Mammary epithelial cell (primary cell): ENCODE results near the gene DNLZ.

Source experiments
- CTCF ChIP-seq, 2 donors: IDR thresholded peaks in 1 of 2; conservative IDR thresholded peaks in 1 of 2; 2 replicates each; pipeline ENCODE4 v1.5.1; 2011 to 2012; ENCODE audit warnings: inconsistent platforms in 2 of 2, low read length in 2 of 2, mild to moderate bottlenecking in 2 of 2, control low read depth in 1 of 2, low read depth in 1 of 2; ENCODE audit not compliant: insufficient read depth in 1 of 2; ENCODE audit errors: extremely low read depth in 1 of 2
- EZH2 ChIP-seq: IDR thresholded peaks from 2 replicates; pipeline ENCODE4 v1.6.1; 2012; ENCODE audit warnings: low read length, inconsistent platforms, borderline replicate concordance

DNA sequence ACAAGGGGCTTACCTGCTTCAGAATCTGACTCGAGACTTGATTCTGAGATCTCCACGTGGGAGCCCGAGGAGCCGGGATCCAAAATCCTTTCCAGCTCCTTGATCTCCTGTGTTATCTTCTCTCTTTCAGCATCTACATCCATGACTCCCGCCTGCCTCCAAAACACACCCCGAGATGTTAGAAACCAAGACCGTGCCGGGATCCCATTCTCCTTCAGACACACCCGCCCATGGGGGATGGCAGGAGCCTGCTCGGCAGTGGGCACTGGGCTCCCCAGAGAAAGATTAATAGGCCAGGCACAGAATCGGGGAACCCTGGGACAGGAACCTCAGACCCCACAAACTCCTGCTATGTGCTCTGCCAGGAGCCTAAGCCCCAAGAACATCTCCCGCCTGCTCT lies 34.7 kb upstream of the DNLZ start:
- TF ChIP-seq CTCF (conservative IDR thresholded peaks at IDR 0.05 in 1 of 2, IDR thresholded peaks at IDR 0.05 in 1 of 2; ENCODE audit: extremely low read depth in 1 of 2, insufficient read depth in 1 of 2, low read depth in 1 of 2, low read length in 2 of 2) (no peak), EZH2 (no peak)
